Spleen (tissue), 11 donors: Measurements from ENCODE around the gene PHC2. TPM values are rescaled to one million over a fixed set of nuclear protein-coding genes. Genes with fewer than 3 reads are reported as not detected.
A peak's percentile ranks its signal among the peaks of the same experiment; 100 is the strongest.

Source experiments
- DNase-seq: peaks from one replicate; pipeline ENCODE4 v3.0.0-alpha.2; 2020
- H3K27ac ChIP-seq, 8 donors: fragments of 200-600 bp; sonication (generic) in 7 of 8; 1 replicate in 4 of 8; 2 replicates in 4 of 8; pipeline versions ENCODE4 v1.5.0 to v1.8.0; 2016 to 2021; ENCODE audit warnings: inconsistent platforms in 4 of 8, mild to moderate bottlenecking in 4 of 8, moderate library complexity in 1 of 8
- H3K27me3 ChIP-seq, 7 donors: fragments of 200-600 bp; sonication (generic) in 6 of 7; replicated peaks in 1 of 7; 1 replicate in 4 of 7; 2 replicates in 3 of 7; pipeline versions ENCODE4 v1.5.0 to v1.8.0; 2016 to 2021; ENCODE audit warnings: inconsistent platforms in 3 of 7, mild to moderate bottlenecking in 1 of 7
- H3K36me3 ChIP-seq, 6 donors: fragments of 200-600 bp; sonication (generic) in 5 of 6; 1 replicate in 4 of 6; 2 replicates in 2 of 6; pipeline versions ENCODE4 v1.5.0 to v1.8.0; 2016 to 2021; ENCODE audit warnings: inconsistent platforms in 2 of 6
- H3K4me1 ChIP-seq, 6 donors: fragments of 200-600 bp; sonication (generic) in 5 of 6; 1 replicate in 3 of 6; 2 replicates in 3 of 6; pipeline versions ENCODE4 v1.5.0 to v1.8.0; 2016 to 2021; ENCODE audit warnings: inconsistent platforms in 3 of 6
- H3K4me3 ChIP-seq, 8 donors: fragments of 200-600 bp; sonication (generic) in 7 of 8; 1 replicate in 4 of 8; 2 replicates in 4 of 8; pipeline versions ENCODE4 v1.5.0 to v1.8.0; 2016 to 2021; ENCODE audit warnings: inconsistent platforms in 4 of 8, mild to moderate bottlenecking in 4 of 8, moderate library complexity in 2 of 8
- H3K9me3 ChIP-seq, 8 donors: fragments of 200-600 bp; sonication (generic) in 7 of 8; 1 replicate in 4 of 8; 2 replicates in 4 of 8; pipeline versions ENCODE4 v1.5.0 to v1.8.0; 2016 to 2021; ENCODE audit warnings: inconsistent platforms in 4 of 8
- POLR2A ChIP-seq, 3 donors: fragments of 450-650 bp; IDR thresholded peaks; one replicate each; pipeline ENCODE4 v1.5.1; 2017; ENCODE audit warnings: antibody characterized with exemption in 3 of 3, mild to moderate bottlenecking in 1 of 3
- POLR2AphosphoS5 ChIP-seq, 3 donors: sonication (generic); formaldehyde crosslinking; IDR thresholded peaks; one replicate each; pipeline ENCODE4 v1.5.1; 2017; ENCODE audit warnings: antibody characterized with exemption in 3 of 3
- WGBS, 5 donors: extraction: QIAGEN DNeasy Blood & Tissue Kit in 3 of 5; methylation state at CpG; one replicate each; pipeline versions ENCODE4 v1.1.5 to v1.1.7; 2013 to 2018; 5-methylcytosine and 5-hydroxymethylcytosine counted together
- intact Hi-C: fragments of 100-400 bp; cut with DNase I; formaldehyde crosslinking; loops from one replicate; pipeline ENCODE4 v1.15.0; 2023; ENCODE audit warnings: low total_unique reads
- polyA plus RNA-seq, 3 donors: library from polyadenylated mRNA; stranded (reverse); fragments of 200-250 nt; gene quantifications; one replicate each; pipeline ENCODE4 v1.2.1, GENCODE V29; 2013
- total RNA-seq, 7 donors: library from RNA; depleted of rRNA in 3 of 7; stranded (reverse); fragments of >200 nt in 3 of 7; fragmentation: NEBNext Ultra II Directional in 4 of 7; extraction: Animal tissue kit (Norgen Biotek cat#: 25700) in 4 of 7; gene quantifications; one replicate each; pipeline versions ENCODE4 v1.1.0 to v1.2.1, GENCODE V29; 2016 to 2021
- TF ChIP-seq, protein P1 (sequence below), 11 experiments: fragments of 200-600 bp in 7 of 11; fragments of 450-650 bp in 4 of 11; sonication (generic) in 4 of 11; IDR thresholded peaks in 8 of 11; conservative IDR thresholded peaks in 3 of 11; 1 replicate in 7 of 11; 2 replicates in 4 of 11; pipeline versions ENCODE4 v1.4.0 to v1.8.0; 2016 to 2021; ENCODE audit warnings: antibody characterized with exemption in 11 of 11, inconsistent platforms in 4 of 11, mild to moderate bottlenecking in 1 of 11
- donor health status: healthy with polysubstance abuse.
- donor health status: DM: no; HTN: no; CAD: no; lungs with moderate emphysema.
- donor health status: DM: no; HTN: no; CAD: no.
- donor health status: Bipolar disorder and iron deficiency.
- donor health status: healthy.
- donor health status: DM: no; HTN: no; CAD: no.
- donor health status: DM: yes; HTN: yes; CAD: no.

The PHC2 gene
- total and polyA plus RNA-seq, 10 donors: 51.1 to 272 (median 136) TPM

GRCh38 chr1:33324677-33325575, 106.0 kb downstream of the PHC2 start:
- peaks cover 18 to 90% (median 74%) of the 10 kb centered on the region in 6 donors for H3K36me3 ChIP-seq
- H3K9me3 ChIP-seq: no peaks in the 10 kb centered on the region
- 81 to 89% (median 85%) methylated on average over 16 to 22 of the region's 22 CpGs for WGBS, 5 donors
- TF ChIP-seq POLR2AphosphoS5 (IDR thresholded peaks at IDR 0.05): peak in 1 of 3 donors; percentile 51
- no peak for TF ChIP-seq POLR2A (IDR thresholded peaks at IDR 0.05)
- H3K27me3 ChIP-seq: no peaks in the 10 kb centered on the region
- no peak overlapping the region for H3K4me3 ChIP-seq
- peaks cover 0 to 59% (median 34%) of the 10 kb centered on the region in 6 donors for H3K4me1 ChIP-seq
- intact Hi-C loops: no loop called here
- H3K27ac ChIP-seq: peak overlapping the region in 4 of 8 donors; percentile 73 to 99 (median 98)
- peak; percentile 64 for DNase-seq

DNA sequence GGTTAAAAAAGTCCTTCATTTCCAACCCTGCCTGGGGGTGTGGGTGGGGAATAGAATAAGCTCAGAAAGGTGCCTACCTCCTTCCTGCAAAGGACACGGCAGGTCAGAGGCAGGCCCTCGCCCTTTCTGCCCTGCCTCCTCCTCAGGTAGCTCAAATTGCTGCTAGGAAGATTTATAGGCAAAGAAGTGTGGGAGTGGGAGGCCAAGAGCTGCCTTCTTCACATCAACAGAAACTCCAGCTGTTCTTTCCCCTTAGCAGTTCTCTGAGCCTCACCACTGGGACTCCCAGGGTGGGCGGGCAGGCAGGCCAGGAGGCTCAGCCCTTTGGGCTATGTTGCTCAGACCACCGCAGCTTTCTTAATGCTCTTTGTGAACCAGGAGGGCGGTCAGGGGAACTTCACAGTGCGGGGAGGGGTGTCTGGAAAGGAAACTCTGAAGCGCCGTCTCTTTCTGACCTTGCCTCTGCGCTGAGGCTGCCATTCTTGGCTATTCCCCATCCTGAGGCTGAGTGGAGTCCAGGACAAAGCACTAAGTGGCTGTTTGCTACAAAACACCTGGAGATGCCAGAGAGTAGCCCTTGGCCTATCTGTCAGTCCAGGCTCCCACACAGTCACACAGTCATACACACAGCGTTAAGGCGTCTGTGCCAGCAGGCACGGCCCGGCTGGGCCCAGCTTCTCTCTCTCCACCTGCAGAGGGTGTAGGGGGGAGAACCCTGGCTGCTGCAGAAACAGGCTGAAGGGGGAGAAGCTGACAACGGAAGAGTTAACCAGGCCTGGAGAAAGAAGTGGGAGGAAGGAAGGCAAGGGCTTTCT, 107.0 kb downstream of the PHC2 start:
- TF ChIP-seq POLR2A (IDR thresholded peaks at IDR 0.05) (no peak), POLR2AphosphoS5 (IDR thresholded peaks at IDR 0.05) (peak in 1 of 3 donors; percentile 20)
- Histone ChIP-seq H3K27me3 (no peaks in the 10 kb centered on the region), H3K27ac (peak overlapping the region in 3 of 8 donors; percentile 98 to 99 (median 98)), H3K4me3 (no peak overlapping the region), H3K9me3 (no peaks in the 10 kb centered on the region), H3K4me1 (peaks cover 0 to 48% (median 29%) of the 10 kb centered on the region in 6 donors), H3K36me3 (peaks cover 10 to 79% (median 64%) of the 10 kb centered on the region in 6 donors)
- 79 to 92% (median 86%) methylated on average over 14 of the region's 14 CpGs for WGBS, 5 donors
- intact Hi-C loops: no loop called here
- DNase-seq: peak; percentile 61

GRCh38 chr1:33322870-33323585, 107.9 kb downstream of the PHC2 start:
- intact Hi-C loops: no loop called here
- no peaks in the 10 kb centered on the region for H3K27me3 ChIP-seq
- H3K27ac ChIP-seq: peak overlapping the region in 4 of 8 donors; percentile 32 to 99 (median 98)
- DNase-seq: peak; percentile 23
- 78 to 86% (median 82%) methylated on average over 10 of the region's 10 CpGs for WGBS, 5 donors
- peaks cover 7 to 71% (median 55%) of the 10 kb centered on the region in 6 donors for H3K36me3 ChIP-seq
- peaks cover 0 to 40% (median 21%) of the 10 kb centered on the region in 6 donors for H3K4me1 ChIP-seq
- no peak overlapping the region for H3K4me3 ChIP-seq
- no peaks in the 10 kb centered on the region for H3K9me3 ChIP-seq
- peak in 1 of 3 donors; percentile 65 for TF ChIP-seq POLR2AphosphoS5 (IDR thresholded peaks at IDR 0.05)
- TF ChIP-seq, protein P1, sequence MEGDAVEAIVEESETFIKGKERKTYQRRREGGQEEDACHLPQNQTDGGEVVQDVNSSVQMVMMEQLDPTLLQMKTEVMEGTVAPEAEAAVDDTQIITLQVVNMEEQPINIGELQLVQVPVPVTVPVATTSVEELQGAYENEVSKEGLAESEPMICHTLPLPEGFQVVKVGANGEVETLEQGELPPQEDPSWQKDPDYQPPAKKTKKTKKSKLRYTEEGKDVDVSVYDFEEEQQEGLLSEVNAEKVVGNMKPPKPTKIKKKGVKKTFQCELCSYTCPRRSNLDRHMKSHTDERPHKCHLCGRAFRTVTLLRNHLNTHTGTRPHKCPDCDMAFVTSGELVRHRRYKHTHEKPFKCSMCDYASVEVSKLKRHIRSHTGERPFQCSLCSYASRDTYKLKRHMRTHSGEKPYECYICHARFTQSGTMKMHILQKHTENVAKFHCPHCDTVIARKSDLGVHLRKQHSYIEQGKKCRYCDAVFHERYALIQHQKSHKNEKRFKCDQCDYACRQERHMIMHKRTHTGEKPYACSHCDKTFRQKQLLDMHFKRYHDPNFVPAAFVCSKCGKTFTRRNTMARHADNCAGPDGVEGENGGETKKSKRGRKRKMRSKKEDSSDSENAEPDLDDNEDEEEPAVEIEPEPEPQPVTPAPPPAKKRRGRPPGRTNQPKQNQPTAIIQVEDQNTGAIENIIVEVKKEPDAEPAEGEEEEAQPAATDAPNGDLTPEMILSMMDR (IDR thresholded peaks at IDR 0.05 in 8 of 11, conservative IDR thresholded peaks at IDR 0.05 in 3 of 11): no peak

GRCh38 chr1:33322109-33322508, 108.8 kb downstream of the PHC2 start:
- no peaks in the 10 kb centered on the region for H3K9me3 ChIP-seq
- H3K4me3 ChIP-seq: no peak overlapping the region
- 89 to 97% (median 93%) methylated on average over 4 to 6 of the region's 6 CpGs for WGBS, 5 donors
- H3K27ac ChIP-seq: peak overlapping the region in 1 of 8 donors; percentile 99
- peaks cover 2 to 61% (median 46%) of the 10 kb centered on the region in 6 donors for H3K36me3 ChIP-seq
- intact Hi-C loops: no loop called here
- H3K4me1 ChIP-seq: peaks cover 0 to 31% (median 15%) of the 10 kb centered on the region in 6 donors
- no peaks in the 10 kb centered on the region for H3K27me3 ChIP-seq
- peak; percentile 65 for DNase-seq
- TF ChIP-seq POLR2A (IDR thresholded peaks at IDR 0.05): no peak
- TF ChIP-seq, protein P1 (IDR thresholded peaks at IDR 0.05 in 8 of 11, conservative IDR thresholded peaks at IDR 0.05 in 3 of 11): no peak
- peak; percentile 32 to 70 (median 38) for TF ChIP-seq POLR2AphosphoS5 (IDR thresholded peaks at IDR 0.05)
